GM10847 (cell line): Measurements from ENCODE around the gene NBPF1.
A peak's percentile ranks its signal among the peaks of the same experiment; 100 is the strongest.
"Not testable (repeated sequence)": the region's sequence is repeated elsewhere in the genome, so short reads cannot be mapped to it uniquely, and the experiment has no call there.

Experiments used
- POLR2A ChIP-seq: IDR thresholded peaks from 2 replicates; pipeline ENCODE4 v1.6.1; 2011; ENCODE audit not compliant: insufficient read length; ENCODE audit errors: extremely low read depth

Gene NBPF1

DNA sequence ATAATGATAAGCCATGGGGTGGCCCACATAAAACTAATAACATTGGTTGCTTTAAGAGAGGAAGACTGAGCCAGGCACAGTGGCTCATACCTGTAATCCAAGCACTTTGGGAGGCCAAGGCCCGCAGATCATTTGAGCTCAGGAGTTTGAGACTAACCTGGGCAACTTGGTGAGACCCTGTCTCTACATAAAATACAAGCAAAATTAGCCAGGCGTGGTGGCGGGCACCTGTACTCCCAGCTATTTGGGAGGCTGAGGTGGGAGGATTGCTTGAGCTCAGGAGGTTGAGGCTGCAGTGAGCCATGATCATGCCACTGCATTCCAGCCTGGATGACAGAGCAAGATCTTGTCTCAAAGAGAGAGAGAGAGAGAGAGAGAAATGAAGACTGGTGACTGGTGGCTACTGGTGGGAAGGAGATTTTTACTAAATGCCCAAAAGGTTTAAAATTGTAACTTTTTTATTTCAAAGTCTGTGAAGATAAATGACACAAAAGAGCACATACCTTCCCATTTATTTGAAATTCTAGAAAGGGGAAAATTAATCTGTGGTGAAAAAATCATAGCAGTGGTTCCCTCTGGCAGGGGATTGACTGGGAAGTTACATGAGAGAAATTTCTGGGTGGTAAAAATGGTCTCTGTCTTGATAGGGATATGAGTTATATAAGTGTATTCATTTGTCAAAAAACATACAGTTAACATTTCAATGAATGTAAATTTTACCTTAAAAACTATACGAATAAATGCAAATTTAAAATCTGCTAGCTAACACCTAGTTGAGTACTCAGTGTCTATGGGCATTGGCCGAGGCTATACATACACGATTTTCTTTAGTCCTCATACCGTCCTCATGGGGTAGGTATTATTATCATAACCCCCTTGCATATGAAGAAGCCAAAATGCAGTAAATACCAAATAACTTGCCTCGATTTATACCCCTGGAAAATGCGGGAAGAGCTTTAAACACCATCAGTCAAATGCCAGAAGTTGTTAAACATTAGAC lies 2.2 kb upstream of the NBPF1 start:
- TF ChIP-seq POLR2A: no peak

DNA sequence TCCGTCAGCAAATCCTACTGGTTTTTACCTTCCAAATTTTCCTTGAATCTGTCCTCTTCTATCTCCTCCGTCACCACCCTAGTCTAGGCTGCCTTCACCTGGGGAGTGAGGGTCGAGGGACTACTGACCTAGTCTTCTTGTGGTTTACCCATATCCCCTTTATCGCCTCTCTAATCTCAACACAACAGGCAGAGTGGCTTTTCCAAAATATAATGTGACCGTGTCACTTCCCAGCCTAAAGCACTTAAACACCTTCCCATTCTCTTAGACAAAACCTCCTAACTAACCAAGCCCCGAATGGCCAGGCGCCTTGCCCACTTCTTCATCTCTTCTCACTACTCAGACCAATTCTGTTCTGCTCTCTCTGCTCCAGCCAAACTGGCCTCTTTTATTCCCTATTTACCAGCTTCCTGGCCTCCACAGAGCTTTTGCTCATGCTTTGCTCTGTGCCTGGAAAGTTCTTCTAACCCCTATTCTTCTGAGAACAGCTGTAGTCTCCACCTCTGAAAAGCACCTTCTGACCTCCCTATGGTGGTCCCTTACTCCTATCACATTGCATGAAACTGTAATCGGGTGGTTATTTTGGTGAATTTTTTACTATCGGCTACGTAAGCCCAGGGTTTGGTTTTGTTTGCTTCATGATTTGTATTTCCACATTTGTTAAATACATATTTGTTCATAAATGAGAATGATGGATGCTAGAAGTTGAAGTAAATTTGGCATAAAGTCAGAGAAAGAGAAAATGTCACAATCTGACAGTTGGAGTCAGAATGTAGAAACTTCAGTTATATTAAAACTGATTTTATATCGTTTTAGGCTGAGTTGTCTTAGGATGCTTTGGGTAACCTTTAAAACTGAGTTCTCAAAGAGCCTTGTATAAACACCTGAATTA lies 1.2 kb upstream of the NBPF1 start:
- TF ChIP-seq POLR2A: no peak

DNA sequence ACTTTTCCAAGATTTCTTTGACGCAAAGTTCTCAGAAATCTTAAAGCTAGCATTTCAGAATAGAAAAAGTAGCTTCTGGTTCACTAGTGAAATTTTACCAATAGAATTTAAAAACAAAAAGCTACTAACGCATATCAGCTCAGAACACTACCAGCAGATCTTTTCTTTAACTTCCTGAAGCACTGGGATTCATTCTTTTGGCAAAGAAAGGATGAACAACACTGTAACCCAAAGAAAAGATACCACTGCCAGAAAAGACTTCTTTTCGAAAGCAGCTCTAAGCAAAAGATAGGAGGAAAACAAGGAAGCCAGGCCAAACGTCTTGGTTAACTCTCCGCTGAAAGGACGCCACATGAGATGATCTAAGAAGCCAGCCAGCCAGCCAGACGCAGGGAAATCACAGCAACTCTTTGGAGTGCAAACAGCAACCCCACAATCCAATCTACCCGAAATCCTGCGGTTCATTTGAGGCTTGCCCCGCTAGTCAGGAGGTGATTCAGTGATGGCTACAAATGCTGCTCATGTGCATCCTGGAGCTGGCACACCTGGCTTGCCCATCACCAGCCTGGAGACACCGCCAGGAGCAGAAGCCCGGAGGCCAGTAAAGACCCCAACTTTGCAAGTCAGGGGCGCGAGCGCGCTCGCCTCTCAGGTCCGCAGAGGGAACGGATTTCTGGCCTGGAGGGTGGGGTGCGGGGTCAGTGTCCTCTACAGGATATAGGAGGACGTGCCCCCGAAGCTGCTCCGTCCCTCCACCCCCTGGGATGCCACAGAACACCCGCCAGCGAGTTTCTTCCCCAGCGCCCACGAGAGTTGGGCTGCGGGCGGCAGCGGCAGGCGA lies 812 bp downstream of the NBPF1 start:
- TF ChIP-seq POLR2A: no peak

DNA sequence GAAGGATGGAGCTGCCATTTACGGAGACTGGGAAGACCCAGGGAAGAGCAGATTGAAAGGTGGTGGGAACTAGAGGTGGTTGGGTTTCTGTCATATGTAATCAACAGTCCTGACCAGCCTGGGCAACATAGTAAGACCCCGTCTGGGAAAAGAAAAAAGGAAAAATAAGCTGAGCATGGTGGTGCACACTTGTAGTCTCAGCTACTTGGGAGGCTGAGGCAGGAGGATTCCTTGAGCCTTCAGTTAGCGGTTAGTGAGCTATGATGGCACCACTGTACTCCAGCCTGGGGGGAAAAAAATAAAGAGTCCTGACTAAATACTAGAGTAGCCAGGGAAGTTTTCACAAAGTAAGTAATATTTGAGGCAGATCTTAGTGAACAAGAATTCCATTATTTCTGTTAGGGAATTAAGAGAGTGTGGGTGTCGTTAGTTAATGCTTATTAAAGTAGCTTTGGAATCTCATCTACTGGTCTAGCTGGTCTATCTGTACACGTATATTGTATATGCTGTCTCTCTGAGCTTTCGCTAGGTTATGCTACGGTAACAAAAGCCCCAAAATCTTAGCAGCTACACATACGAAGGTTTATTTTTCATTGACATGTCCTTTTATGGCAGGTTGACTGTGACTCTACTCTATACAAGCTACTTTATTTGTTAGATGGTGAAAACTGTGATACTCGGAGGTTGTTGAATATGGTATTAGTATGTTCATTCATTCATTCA lies 4.4 kb downstream of the NBPF1 start:
- TF ChIP-seq POLR2A: no peak

GRCh38 chr1:16607433-16607851 lies 5.9 kb downstream of the NBPF1 start:
- no peak for TF ChIP-seq POLR2A

DNA sequence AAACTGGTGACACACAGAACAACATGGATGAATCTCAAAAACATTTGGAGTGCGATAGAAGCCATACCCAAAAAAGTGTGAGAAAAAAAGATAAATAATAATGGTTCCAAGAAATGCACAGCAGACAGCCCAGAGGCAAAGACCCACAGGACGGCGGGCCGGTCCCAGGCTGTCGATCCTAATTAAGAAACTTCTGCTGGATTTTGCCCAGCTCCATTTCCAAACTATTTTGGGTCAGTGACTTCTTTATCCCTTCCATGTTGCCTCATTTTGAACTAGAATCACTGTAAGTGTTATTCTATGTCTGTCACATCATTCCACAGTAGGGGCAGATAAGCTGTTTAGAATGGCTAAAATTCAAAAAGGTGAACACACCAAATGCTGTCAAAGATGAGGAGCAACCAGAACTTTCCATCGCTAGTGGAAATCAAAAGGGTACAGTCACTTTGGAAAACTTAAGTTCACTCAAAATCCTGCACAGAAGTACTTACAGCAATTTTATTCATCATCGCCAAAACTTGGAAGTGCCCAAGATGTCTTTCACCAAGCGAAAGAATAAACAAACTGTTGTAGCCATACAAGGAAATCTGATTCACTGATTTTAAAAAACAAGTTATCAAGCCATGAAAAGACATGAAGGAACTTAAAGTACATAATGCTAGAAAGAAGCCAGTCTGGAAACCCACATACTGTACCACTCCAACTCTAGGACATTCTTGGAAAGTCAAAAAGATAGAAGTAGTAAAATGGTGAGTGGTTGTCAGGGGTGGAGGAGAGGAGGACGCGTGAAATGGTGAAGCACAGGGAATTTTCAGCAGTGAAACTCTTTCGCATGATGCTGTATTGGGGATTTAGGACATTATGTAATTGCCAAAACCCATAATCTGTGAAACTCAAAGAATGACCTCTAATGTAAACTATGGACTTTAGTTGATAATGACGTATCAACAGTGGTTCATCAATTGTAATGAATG lies 7.5 kb downstream of the NBPF1 start:
- no peak for TF ChIP-seq POLR2A

DNA sequence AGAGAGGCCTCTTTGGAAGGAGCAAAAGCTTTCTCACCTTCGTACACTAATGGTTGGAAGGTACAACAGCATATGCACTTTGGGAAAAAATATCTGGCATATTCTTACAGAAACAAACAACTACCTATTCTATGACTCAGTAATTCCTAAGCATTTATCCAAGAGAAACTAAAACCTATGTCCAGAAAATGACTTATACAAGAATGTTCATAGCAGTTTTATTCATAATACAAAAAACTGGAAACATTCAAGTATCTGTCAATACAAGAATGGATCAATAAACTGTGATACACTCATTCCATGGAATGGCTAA lies 8.2 kb downstream of the NBPF1 start:
- no peak for TF ChIP-seq POLR2A

DNA sequence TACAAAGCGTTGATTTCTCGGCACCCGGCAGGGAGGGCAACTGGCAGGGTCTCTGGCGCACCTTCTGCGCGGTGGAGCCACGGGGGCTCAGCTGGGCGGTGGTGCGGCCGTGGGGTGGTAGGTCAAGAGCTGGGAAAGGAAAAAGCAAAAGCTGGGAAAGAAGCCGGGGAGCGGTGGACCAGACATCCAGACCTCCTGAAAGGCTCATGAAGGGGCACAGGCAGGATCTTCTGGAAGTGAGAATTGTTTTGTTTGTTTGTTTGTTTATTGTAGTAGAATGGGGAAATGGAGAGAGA lies 92.1 kb downstream of the NBPF1 start:
- TF ChIP-seq POLR2A: no peak

DNA sequence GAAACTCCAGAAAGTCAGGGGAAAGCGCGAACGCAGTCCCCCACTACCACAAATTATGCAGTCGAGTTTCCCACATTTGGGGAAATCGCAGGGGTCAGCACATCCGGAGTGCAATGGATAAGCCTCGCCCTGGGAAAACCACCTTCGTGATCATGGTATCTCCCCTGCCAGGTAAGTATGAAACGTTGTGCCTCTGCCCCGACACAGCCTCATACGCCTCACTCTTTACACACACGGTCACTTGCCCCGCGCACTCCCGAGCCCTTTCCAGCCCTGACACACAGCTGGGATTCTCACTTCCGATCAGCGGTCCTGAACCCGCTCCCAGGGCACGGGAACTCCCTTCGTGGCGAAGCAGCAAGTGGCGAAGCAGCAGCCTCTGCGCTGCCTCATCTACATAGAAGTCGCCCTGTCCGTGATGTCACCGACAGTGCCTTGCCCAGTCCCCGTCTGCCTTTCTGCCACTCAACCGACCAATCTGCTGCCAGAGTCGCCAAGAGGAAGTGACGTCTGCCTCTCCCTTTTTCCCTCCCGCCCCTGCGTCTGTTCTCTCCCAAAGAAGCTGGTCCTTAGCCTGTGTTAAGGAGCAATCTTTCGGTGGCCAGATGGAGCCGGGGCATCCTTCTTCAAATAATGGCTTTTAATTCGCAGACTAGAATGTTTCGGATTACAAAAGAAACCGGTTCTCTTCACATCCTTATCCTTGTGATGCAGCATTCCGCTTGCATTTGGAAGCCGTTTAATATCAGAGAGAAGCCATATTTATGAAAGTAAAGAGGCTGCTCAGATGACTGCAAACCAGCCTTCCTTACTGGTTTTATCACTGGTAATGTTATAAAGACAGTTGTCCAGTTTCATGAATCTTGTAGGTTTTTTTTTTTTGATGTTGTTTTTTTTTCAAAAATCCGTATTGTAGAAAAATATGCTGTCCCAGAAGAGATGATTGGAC lies 99.0 kb downstream of the NBPF1 start, which contains the start of gene RNU1-1:
Gene RNU1-1, minus strand, starts transcription at position 179 of the 949 bp plus-strand sequence.
- TF ChIP-seq POLR2A: not testable (repeated sequence)

DNA sequence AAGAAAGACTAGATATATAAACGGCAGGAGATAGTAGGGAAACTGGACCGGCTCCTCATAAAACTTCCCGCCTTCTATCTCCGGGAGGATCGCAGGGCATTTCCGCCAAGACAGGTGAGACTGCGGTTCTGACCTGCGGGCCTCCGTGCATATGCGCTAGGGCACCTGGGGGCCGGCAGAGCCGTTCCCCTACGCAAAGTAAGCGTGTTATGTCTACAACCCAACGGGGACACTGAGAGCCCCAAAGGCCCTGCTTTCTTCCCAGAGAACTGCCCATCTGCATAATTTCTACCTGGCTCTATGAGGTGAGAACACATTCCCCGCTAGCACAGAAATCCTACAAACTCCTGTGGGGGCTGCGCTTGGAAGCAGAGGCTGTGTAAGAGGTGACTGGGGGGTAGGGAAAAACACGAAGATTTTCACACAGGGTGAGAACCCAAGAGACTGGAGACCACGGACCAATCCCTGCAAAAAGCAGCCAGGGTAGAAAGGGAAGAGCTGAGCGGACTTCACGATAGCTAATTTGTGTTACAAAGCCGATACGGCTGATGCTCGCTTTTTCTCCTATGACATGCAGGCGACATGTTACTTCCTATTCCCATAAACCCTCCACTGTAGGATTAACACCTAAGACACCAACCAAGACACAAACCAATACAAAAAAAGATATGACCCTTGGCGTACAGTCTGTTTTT lies 99.8 kb downstream of the NBPF1 start:
- peak; percentile 32 for TF ChIP-seq POLR2A
